Inflammatory macrophage treated with lipopolysaccharide for 1 hour (primary cell): Measurements from ENCODE around the gene PDE6H.

Experiments
- DNase-seq, 2 donors: peaks; one replicate each; pipeline ENCODE4 v3.0.0-alpha.2; 2020 to 2022

The PDE6H gene

GRCh38 chr12:14972816-14973215 lies at the start of gene PDE6H:
PDE6H (plus strand) TSS chr12:14973042; CDS start chr12:14978013, 4,971 bp downstream.
- DNase-seq, result no peak

- DNase-seq, result no peak
These were observed 48.9 kb upstream of the PDE6H start for GRCh38 chr12:14923944-14924343.

- DNase-seq, result no peak
These were observed 48.3 kb upstream of the PDE6H start for GRCh38 chr12:14924541-14924940.

GRCh38 chr12:14927267-14927666 lies 45.6 kb upstream of the PDE6H start:
- no peak for DNase-seq

- no peak for DNase-seq
These were observed 43.9 kb upstream of the PDE6H start for GRCh38 chr12:14928931-14929330.

GRCh38 chr12:14930299-14930698 lies 42.5 kb upstream of the PDE6H start:
- no peak for DNase-seq

- no peak for DNase-seq
These were observed 41.5 kb upstream of the PDE6H start for GRCh38 chr12:14931359-14931758.

- no peak for DNase-seq
These were observed 40.9 kb upstream of the PDE6H start for GRCh38 chr12:14931791-14932560.

- DNase-seq, result no peak
These were observed 38.3 kb upstream of the PDE6H start for GRCh38 chr12:14934511-14934910.

GRCh38 chr12:14935031-14935430 lies 37.8 kb upstream of the PDE6H start:
- no peak for DNase-seq

- no peak for DNase-seq
These were observed 36.5 kb upstream of the PDE6H start for GRCh38 chr12:14936224-14936861.

GRCh38 chr12:14937014-14937413 lies 35.8 kb upstream of the PDE6H start:
- DNase-seq, result no peak

GRCh38 chr12:14937689-14938088 lies 35.2 kb upstream of the PDE6H start:
- peak in 1 of 2 donors; percentile 22 for DNase-seq

GRCh38 chr12:14938301-14938700 lies 34.5 kb upstream of the PDE6H start, which contains the start of gene ERP27:
ERP27 (minus strand) TSS chr12:14938537; CDS start chr12:14938508, 29 bp downstream.
- DNase-seq, result no peak

- DNase-seq, result no peak
These were observed 31.5 kb upstream of the PDE6H start for GRCh38 chr12:14941369-14941768.

GRCh38 chr12:14942196-14942931 lies 30.5 kb upstream of the PDE6H start:
- no peak for DNase-seq

GRCh38 chr12:14946162-14946561 lies 26.7 kb upstream of the PDE6H start:
- DNase-seq, result no peak

GRCh38 chr12:14946861-14947260 lies 26.0 kb upstream of the PDE6H start:
- no peak for DNase-seq

GRCh38 chr12:14948672-14949071 lies 24.2 kb upstream of the PDE6H start:
- peak; percentile 80 for DNase-seq

- DNase-seq, result no peak
These were observed 23.2 kb upstream of the PDE6H start for GRCh38 chr12:14949631-14950030.

- DNase-seq, result peak in 1 of 2 donors; percentile 50
These were observed 22.4 kb upstream of the PDE6H start for GRCh38 chr12:14950421-14950820.

GRCh38 chr12:14950982-14951746 lies 21.7 kb upstream of the PDE6H start:
- DNase-seq, result no peak

GRCh38 chr12:14951851-14952250 lies 21.0 kb upstream of the PDE6H start:
- no peak for DNase-seq
